Tibial nerve (tissue), 4 donors: Measurements from ENCODE around the gene ANO4. TPM values are rescaled to one million over a fixed set of nuclear protein-coding genes. Genes with fewer than 3 reads are reported as not detected.

ENCODE experiments used
- DNase-seq, 2 donors: peaks; one replicate each; pipeline ENCODE4 v3.0.0-alpha.2; 2019; ENCODE audit warnings: low spot score in 2 of 2
- H3K27ac ChIP-seq, 4 donors: fragments of 200-600 bp; sonication (generic) in 3 of 4; one replicate each; pipeline ENCODE4 v1.5.1; 2017 to 2019; ENCODE audit warnings: mild to moderate bottlenecking in 1 of 4
- H3K27me3 ChIP-seq, 2 donors: fragments of 200-600 bp; sonication (generic) in 1 of 2; one replicate each; pipeline versions ENCODE4 v1.5.1 to v1.6.0; 2017 to 2019
- H3K36me3 ChIP-seq, 3 donors: fragments of 200-600 bp; sonication (generic); one replicate each; pipeline ENCODE4 v1.5.1; 2018 to 2019
- H3K4me1 ChIP-seq, 4 donors: fragments of 200-600 bp; sonication (generic) in 3 of 4; one replicate each; pipeline ENCODE4 v1.5.1; 2017 to 2019
- H3K4me3 ChIP-seq, 4 donors: fragments of 200-600 bp; sonication (generic) in 3 of 4; one replicate each; pipeline ENCODE4 v1.5.1; 2017 to 2019; ENCODE audit warnings: mild to moderate bottlenecking in 1 of 4, moderate library complexity in 1 of 4
- H3K9me3 ChIP-seq, 4 donors: fragments of 200-600 bp; sonication (generic) in 3 of 4; one replicate each; pipeline ENCODE4 v1.5.1; 2017 to 2019
- CTCF ChIP-seq, 5 experiments: fragments of 200-600 bp in 3 of 5; fragments of 450-650 bp in 2 of 5; sonication (generic) in 3 of 5; IDR thresholded peaks; one replicate each; pipeline ENCODE4 v1.5.1; 2016 to 2019; ENCODE audit warnings: antibody characterized with exemption in 5 of 5, mild to moderate bottlenecking in 3 of 5, moderate library complexity in 2 of 5
- EP300 ChIP-seq, 2 donors: sonication (generic); formaldehyde crosslinking; IDR thresholded peaks; one replicate each; pipeline ENCODE4 v1.6.1; 2017; ENCODE audit warnings: antibody characterized with exemption in 2 of 2, mild to moderate bottlenecking in 1 of 2
- POLR2A ChIP-seq, 2 donors: fragments of 450-650 bp; IDR thresholded peaks; one replicate each; pipeline ENCODE4 v1.6.1; 2017; ENCODE audit warnings: antibody characterized with exemption in 2 of 2, mild to moderate bottlenecking in 2 of 2, moderate library complexity in 2 of 2
- WGBS, 2 donors: methylation state at CpG; one replicate each; pipeline ENCODE4 v1.1.5; 2018; 5-methylcytosine and 5-hydroxymethylcytosine counted together
- total RNA-seq, 4 donors: library from RNA; depleted of rRNA; stranded (reverse); fragments of >200 nt; gene quantifications; one replicate each; pipeline ENCODE4 v1.1.0, GENCODE V29; 2016

ANO4 gene
- total RNA-seq, 4 donors from 2014 or later: 0.63 to 3.9 (median 1.3) TPM; not detected in 1

- Histone ChIP-seq H3K4me1 (no peaks in the 10 kb centered on the region), H3K4me3 (no peak overlapping the region), H3K36me3 (no peaks in the 10 kb centered on the region), H3K9me3 (no peaks in the 10 kb centered on the region), H3K27ac (no peak overlapping the region), H3K27me3 (no peaks in the 10 kb centered on the region)
- no peak for DNase-seq
- 27 to 38% methylated on average over 3 of the region's 3 CpGs for whole genome bisulfite sequencing, 2 donors
- no peak for TF ChIP-seq EP300 (IDR thresholded peaks at IDR 0.05)
- TF ChIP-seq CTCF (IDR thresholded peaks at IDR 0.05): no peak
- no peak for TF ChIP-seq POLR2A (IDR thresholded peaks at IDR 0.05)
Measured at GRCh38 chr12:101002696-101003419, 208.3 kb downstream of the ANO4 start.

GRCh38 chr12:101004898-101005297, 210.3 kb downstream of the ANO4 start:
- Histone ChIP-seq H3K36me3 (no peaks in the 10 kb centered on the region), H3K27me3 (no peaks in the 10 kb centered on the region), H3K4me3 (no peak overlapping the region), H3K4me1 (no peaks in the 10 kb centered on the region), H3K27ac (no peak overlapping the region), H3K9me3 (peaks cover 0 to 19% (median 2%) of the 10 kb centered on the region in 4 donors)
- WGBS, 2 donors: 98% methylated on average over 1 of the region's 1 CpG
- no peak for DNase-seq
- TF ChIP-seq POLR2A (IDR thresholded peaks at IDR 0.05): no peak

DNA sequence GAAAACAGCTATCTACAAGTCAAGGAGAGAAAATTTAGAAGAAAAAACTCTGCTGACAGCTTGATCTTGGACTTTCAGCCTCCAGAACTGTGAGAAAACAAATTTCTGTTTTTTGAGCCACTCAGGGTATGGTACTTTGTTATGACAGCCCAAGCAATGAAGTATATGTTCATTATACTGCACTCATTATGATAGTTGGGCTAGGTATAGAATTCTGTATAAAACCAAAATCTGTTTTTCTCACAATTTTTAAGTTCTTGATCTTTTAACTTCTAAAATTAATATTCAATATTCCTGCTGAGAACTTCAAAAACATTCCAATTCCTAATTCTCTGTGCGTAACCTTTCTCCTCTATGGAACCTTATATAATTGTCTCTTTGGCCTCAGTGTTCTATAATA, 214.7 kb downstream of the ANO4 start:
- no peak for TF ChIP-seq CTCF (IDR thresholded peaks at IDR 0.05)
- Histone ChIP-seq H3K9me3 (peaks cover 0 to 25% (median 4%) of the 10 kb centered on the region in 4 donors), H3K36me3 (no peaks in the 10 kb centered on the region), H3K4me3 (no peak overlapping the region), H3K4me1 (no peaks in the 10 kb centered on the region), H3K27me3 (no peaks in the 10 kb centered on the region), H3K27ac (no peak overlapping the region)
- no peak for DNase-seq
- 90 to 96% methylated on average over 1 of the region's 1 CpG for WGBS, 2 donors

DNA sequence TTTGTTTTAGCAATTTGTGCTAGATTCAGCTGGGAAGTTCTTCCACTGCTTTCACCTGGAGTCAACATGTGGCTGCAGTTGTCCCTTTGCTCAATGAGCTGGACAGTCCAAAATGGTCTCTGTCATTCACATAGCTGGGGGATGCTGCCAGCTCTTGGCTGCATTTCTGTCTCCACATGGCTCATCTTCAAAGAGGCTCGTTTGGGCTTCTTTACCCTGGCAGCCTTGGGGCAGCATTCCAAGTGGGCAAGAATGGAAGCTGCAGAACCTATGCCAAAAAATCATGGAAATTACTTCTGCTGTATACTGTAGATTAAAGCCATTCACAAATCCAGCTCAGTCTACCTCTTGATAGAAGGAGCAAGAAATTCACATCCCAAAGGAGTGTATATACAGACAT, 216.3 kb downstream of the ANO4 start:
- Histone ChIP-seq H3K4me1 (no peaks in the 10 kb centered on the region), H3K9me3 (peaks cover 0 to 25% (median 4%) of the 10 kb centered on the region in 4 donors), H3K27ac (no peak overlapping the region), H3K4me3 (no peak overlapping the region), H3K27me3 (no peaks in the 10 kb centered on the region), H3K36me3 (no peaks in the 10 kb centered on the region)
- 50 to 60% methylated on average over 1 of the region's 1 CpG for WGBS, 2 donors
- DNase-seq: no peak
- TF ChIP-seq POLR2A (IDR thresholded peaks at IDR 0.05) (no peak), EP300 (IDR thresholded peaks at IDR 0.05) (no peak), CTCF (IDR thresholded peaks at IDR 0.05) (no peak)

DNA sequence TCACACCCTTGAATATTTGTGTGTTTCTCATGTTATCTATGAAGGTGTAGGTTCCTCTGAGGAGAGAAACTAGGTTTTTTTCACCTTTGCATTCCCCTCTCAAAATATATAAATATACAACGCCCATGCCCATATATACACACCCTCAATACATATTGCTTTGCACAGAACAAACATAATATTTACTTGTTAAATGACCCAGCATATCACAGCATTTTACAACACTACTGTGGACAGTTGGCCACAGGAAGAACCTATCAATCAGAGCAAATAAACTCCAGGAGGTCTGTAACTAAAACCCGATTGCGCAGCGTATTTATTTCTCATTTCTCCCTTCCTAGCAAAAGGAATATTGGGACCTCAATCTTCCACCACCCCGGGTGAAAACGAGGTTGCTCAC, 219.4 kb downstream of the ANO4 start:
- Histone ChIP-seq H3K27ac (no peak overlapping the region), H3K36me3 (no peaks in the 10 kb centered on the region), H3K9me3 (peaks cover 0 to 14% (median 4%) of the 10 kb centered on the region in 4 donors), H3K4me3 (no peak overlapping the region), H3K4me1 (no peaks in the 10 kb centered on the region), H3K27me3 (no peaks in the 10 kb centered on the region)
- TF ChIP-seq EP300 (IDR thresholded peaks at IDR 0.05) (no peak), CTCF (IDR thresholded peaks at IDR 0.05) (no peak), POLR2A (IDR thresholded peaks at IDR 0.05) (no peak)
- DNase-seq: no peak
- 89 to 92% methylated on average over 6 of the region's 6 CpGs for WGBS, 2 donors
